Fibroblast of lung (primary cell): ENCODE results near the gene CIC. TPM values are rescaled to one million over a fixed set of nuclear protein-coding genes. Genes with fewer than 3 reads are reported as not detected.
"Not testable (repeated sequence)": the region's sequence is repeated elsewhere in the genome, so short reads cannot be mapped to it uniquely, and the experiment has no call there.

Experiments
- DNase-seq, 2 donors: peaks; one replicate each; pipeline versions ENCODE4 v3.0.0 to v3.0.0-alpha.2; 2010; ENCODE audit warnings: low read depth in 2 of 2
- H2AFZ ChIP-seq: 2 replicates; pipeline ENCODE4 v1.5.1; 2012; ENCODE audit warnings: low read length, control low read depth, inconsistent platforms
- H3K27ac ChIP-seq: 2 replicates; pipeline ENCODE4 v1.5.1; 2011; ENCODE audit warnings: low read length, control low read depth; ENCODE audit not compliant: insufficient read depth
- H3K27me3 ChIP-seq: 2 replicates; pipeline ENCODE4 v1.5.1; 2011; ENCODE audit warnings: mild to moderate bottlenecking, low read length; ENCODE audit not compliant: control insufficient read depth, insufficient read depth
- H3K36me3 ChIP-seq: 2 replicates; pipeline ENCODE4 v1.5.1; 2011; ENCODE audit warnings: low read length; ENCODE audit not compliant: control insufficient read depth, insufficient read depth
- H3K4me1 ChIP-seq: 2 replicates; pipeline ENCODE4 v1.5.1; 2011; ENCODE audit warnings: low read length; ENCODE audit not compliant: control insufficient read depth, insufficient read depth; ENCODE audit errors: extremely low read depth
- H3K4me2 ChIP-seq: 2 replicates; pipeline ENCODE4 v1.5.1; 2011; ENCODE audit warnings: low read length, control low read depth; ENCODE audit not compliant: insufficient read depth; ENCODE audit errors: extremely low read depth
- H3K4me3 ChIP-seq, 4 experiments: fragments of 200-600 bp in 1 of 4; sonication (generic) in 1 of 4; replicated peaks in 1 of 4; 2 replicates each; pipeline ENCODE4 v1.5.1; 2011 to 2016; ENCODE audit warnings: low read length in 4 of 4, low read depth in 3 of 4, mild to moderate bottlenecking in 3 of 4, control low read depth in 2 of 4, inconsistent platforms in 1 of 4, mixed read lengths in 1 of 4; ENCODE audit not compliant: insufficient read depth in 1 of 4; ENCODE audit errors: control extremely low read depth in 1 of 4
- H3K79me2 ChIP-seq: 2 replicates; pipeline ENCODE4 v1.5.1; 2012; ENCODE audit warnings: mild to moderate bottlenecking, low read length, inconsistent platforms; ENCODE audit not compliant: control insufficient read depth, insufficient read depth
- H3K9ac ChIP-seq: 2 replicates; pipeline ENCODE4 v1.5.1; 2011; ENCODE audit warnings: mild to moderate bottlenecking, low read length, control low read depth; ENCODE audit not compliant: insufficient read depth
- H3K9me3 ChIP-seq: 2 replicates; pipeline ENCODE4 v1.5.1; 2012; ENCODE audit warnings: low read depth, low read length; ENCODE audit not compliant: control insufficient read depth, insufficient read depth
- H4K20me1 ChIP-seq: 2 replicates; pipeline ENCODE4 v1.5.1; 2011; ENCODE audit warnings: low read length; ENCODE audit not compliant: control insufficient read depth, insufficient read depth; ENCODE audit errors: extremely low read depth
- CTCF ChIP-seq, 2 donors: IDR thresholded peaks in 1 of 2; conservative IDR thresholded peaks in 1 of 2; 1 replicate in 1 of 2; 2 replicates in 1 of 2; pipeline ENCODE4 v1.5.1; 2011 to 2012; ENCODE audit warnings: low read length in 2 of 2, control low read depth in 1 of 2, inconsistent platforms in 1 of 2, low read depth in 1 of 2, mild to moderate bottlenecking in 1 of 2
- EZH2 ChIP-seq: IDR thresholded peaks from 2 replicates; pipeline ENCODE4 v1.5.1; 2012; ENCODE audit warnings: low read length, control low read depth, mild to moderate bottlenecking; ENCODE audit errors: missing control alignments
- polyA plus RNA-seq, 2 donors: library from polyadenylated mRNA; depleted of rRNA in 1 of 2; stranded (reverse) in 1 of 2; unstranded in 1 of 2; fragments of >200 nt; gene quantifications; 2 replicates each; pipeline ENCODE4 v1.2.1, GENCODE V29; 2011 to 2012; ENCODE audit warnings: missing spikeins in 1 of 2
- total RNA-seq: library from RNA; depleted of rRNA; stranded (reverse); fragments of >200 nt; gene quantifications from 2 replicates; pipeline ENCODE4 v1.2.1, GENCODE V29; 2014

The CIC gene
- total and polyA plus RNA-seq, 2 donors (not counting 1 experiment from before 2014, with no cell fraction given): 8.5 to 23.6 TPM

DNA sequence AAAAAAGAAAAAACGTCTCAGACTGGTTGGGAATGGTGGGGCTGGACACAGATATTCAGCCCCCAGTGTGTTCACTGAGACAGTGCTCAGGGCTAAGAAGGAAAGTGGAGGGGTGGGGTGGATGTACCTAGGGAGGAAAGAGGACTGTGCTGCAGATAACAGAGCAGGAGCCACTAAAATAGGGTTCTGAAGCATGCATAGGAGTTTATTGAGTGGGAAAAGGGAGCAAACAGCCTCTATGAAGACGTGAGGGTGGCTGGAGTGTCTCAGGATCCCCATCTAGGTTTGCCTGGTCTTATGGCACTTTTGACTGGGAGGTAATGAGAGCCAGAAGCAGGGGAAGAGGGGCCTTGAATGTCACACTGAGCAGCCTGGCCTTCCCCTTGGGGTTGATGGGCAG, 59.8 kb downstream of the CIC start:
- H4K20me1 ChIP-seq: no peaks in the 10 kb centered on the region

DNA sequence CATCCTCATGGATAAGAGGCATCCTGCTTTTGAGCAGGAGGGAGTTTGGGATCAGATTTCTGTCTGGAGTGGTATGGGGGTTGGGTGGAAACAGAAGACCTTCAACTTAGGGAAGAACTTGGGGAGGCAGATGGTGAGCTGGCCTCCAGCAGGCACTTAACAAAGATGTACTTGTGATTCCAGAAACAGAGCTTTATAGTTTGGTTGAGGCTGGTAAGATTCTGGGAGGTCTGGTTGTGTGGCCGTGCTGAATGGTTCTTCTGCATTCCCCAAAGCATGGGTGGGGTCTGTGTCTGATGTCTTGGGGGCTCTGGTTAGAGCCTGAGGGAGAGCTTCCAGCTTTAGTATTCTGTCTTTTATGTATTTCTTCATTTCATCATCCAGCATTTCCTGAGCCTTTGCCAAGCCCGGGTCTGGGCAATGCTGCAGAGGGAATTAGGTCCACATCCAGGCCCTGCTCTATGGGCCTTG, 61.2 kb downstream of the CIC start:
- Histone ChIP-seq H3K27ac (no peak overlapping the region), H3K36me3 (no peaks in the 10 kb centered on the region), H3K27me3 (no peaks in the 10 kb centered on the region), H3K4me3 (no peak overlapping the region), H2AFZ (no peak overlapping the region), H3K9ac (no peak overlapping the region), H3K4me2 (no peak overlapping the region), H3K4me1 (no peaks in the 10 kb centered on the region), H3K9me3 (no peaks in the 10 kb centered on the region), H3K79me2 (peaks cover 3% of the 10 kb centered on the region), H4K20me1 (no peaks in the 10 kb centered on the region)
- no peak for TF ChIP-seq EZH2
- TF ChIP-seq CTCF (conservative IDR thresholded peaks at IDR 0.05 in 1 of 2, IDR thresholded peaks at IDR 0.05 in 1 of 2; ENCODE audit: low read depth in 1 of 2, low read length in 2 of 2): no peak
- DNase-seq: peak; percentile 19 to 40

More for the DNA sequence above, 59.8 kb downstream of the CIC start:
- Histone ChIP-seq H3K9ac (no peak overlapping the region), H3K4me1 (no peaks in the 10 kb centered on the region), H3K27ac (no peak overlapping the region), H3K4me2 (no peak overlapping the region), H3K79me2 (peaks cover 3% of the 10 kb centered on the region), H3K36me3 (no peaks in the 10 kb centered on the region), H3K4me3 (no peak overlapping the region), H3K9me3 (no peaks in the 10 kb centered on the region), H2AFZ (no peak overlapping the region), H3K27me3 (peaks cover 8% of the 10 kb centered on the region)
- no peak for TF ChIP-seq CTCF (conservative IDR thresholded peaks at IDR 0.05 in 1 of 2, IDR thresholded peaks at IDR 0.05 in 1 of 2; ENCODE audit: low read depth in 1 of 2, low read length in 2 of 2)
- no peak for TF ChIP-seq EZH2
- no peak for DNase-seq

GRCh38 chr19:42331333-42331732, 62.3 kb downstream of the CIC start:
- DNase-seq, H3K4me2 ChIP-seq, H3K36me3 ChIP-seq, H2AFZ ChIP-seq, H3K27ac ChIP-seq, H3K9ac ChIP-seq, H3K9me3 ChIP-seq, H3K4me1 ChIP-seq, H3K79me2 ChIP-seq, H3K4me3 ChIP-seq, H3K27me3 ChIP-seq, H4K20me1 ChIP-seq: not testable (repeated sequence)
